ENCODE measurements around the gene GPC5. TPM values are rescaled to one million over a fixed set of nuclear protein-coding genes. Genes with fewer than 3 reads are reported as not detected.

The GPC5 gene
- total and polyA plus RNA-seq, 2 of the 13 experiments (the other 11 are each of a cell fraction or from before 2014, with no cell fraction given): 0.02 to 0.07 TPM

- 2% methylated on average over 2 of the region's 2 CpGs for WGBS (ENCODE audit: low lambda C conversion rate)
- H3K9ac ChIP-seq (ENCODE audit: insufficient read depth, low read depth, low read length): no peak overlapping the region
- H3K79me2 ChIP-seq (ENCODE audit: insufficient read depth, low read length): no peaks in the 10 kb centered on the region
- ATAC-seq: no peak
- no peak overlapping the region for H3K4me2 ChIP-seq (ENCODE audit: low read depth, low read length)
- no peak for FAIRE-seq
- DNase-seq (ENCODE audit: low spot score): no peak
- intact Hi-C loops (cut with micrococcal nuclease; ENCODE audit: unreplicated experiment) (no loop called here), in situ Hi-C loops (cut with HindIII; ENCODE audit: extremely low pct_ligation_motif_present, low pct_unique_long_range_greater_than_20kb) (no loop called here)
- H3K27ac ChIP-seq (ENCODE audit: extremely low read length, insufficient read depth, low read length): no peak overlapping the region
- H3K9me3 ChIP-seq (ENCODE audit: low read length): no peaks in the 10 kb centered on the region
- H2AFZ ChIP-seq (ENCODE audit: low read length): no peak overlapping the region
- no peaks in the 10 kb centered on the region for H3K27me3 ChIP-seq (ENCODE audit: control insufficient read depth in 1 of 2, insufficient read depth in 2 of 2, low read length in 2 of 2)
- no peaks in the 10 kb centered on the region for H3K4me1 ChIP-seq (ENCODE audit: insufficient read depth, low read length)
- no peaks in the 10 kb centered on the region for H4K20me1 ChIP-seq (ENCODE audit: insufficient read depth, low read length)
- CTCF ChIA-PET (ENCODE audit: low intra/inter-chr PET ratio, low total read pairs): no interaction called here
- TF ChIP-seq ZFP1 (CRISPR knock-in tag; IDR thresholded peaks at IDR 0.05): no peak
- TF ChIP-seq NR2C2 (CRISPR knock-in tag; IDR thresholded peaks at IDR 0.05; ENCODE audit: borderline replicate concordance): no peak
- no peak for TF ChIP-seq ZFP36L2 (CRISPR knock-in tag; IDR thresholded peaks at IDR 0.05)
- TF ChIP-seq ZNF383 (CRISPR knock-in tag; IDR thresholded peaks at IDR 0.05; ENCODE audit: borderline replicate concordance): no peak
- no peak for TF ChIP-seq STAT5B (CRISPR knock-in tag; IDR thresholded peaks at IDR 0.05)
- no peak for TF ChIP-seq ZNF607 (CRISPR knock-in tag; IDR thresholded peaks at IDR 0.05; ENCODE audit: borderline replicate concordance)
- TF ChIP-seq HINFP (CRISPR knock-in tag; IDR thresholded peaks at IDR 0.05; ENCODE audit: low read depth): no peak
- no peak for TF ChIP-seq CTCF (CRISPR knock-in tag; IDR thresholded peaks at IDR 0.05)
- no peak for TF ChIP-seq PLRG1 (conservative IDR thresholded peaks at IDR 0.05)
- TF ChIP-seq USF2 (IDR thresholded peaks at IDR 0.05; ENCODE audit: low read depth, low read length): no peak
- TF ChIP-seq USF2 (CRISPR knock-in tag; IDR thresholded peaks at IDR 0.05; ENCODE audit: borderline replicate concordance): no peak
- TF ChIP-seq ZFP90 (CRISPR knock-in tag; IDR thresholded peaks at IDR 0.05; ENCODE audit: borderline replicate concordance): no peak
- TF ChIP-seq NR3C1 (CRISPR knock-in tag; IDR thresholded peaks at IDR 0.05): no peak
- no peak for TF ChIP-seq RXRB (CRISPR knock-in tag; IDR thresholded peaks at IDR 0.05; ENCODE audit: borderline replicate concordance)
- TF ChIP-seq ARHGAP35 (CRISPR knock-in tag; IDR thresholded peaks at IDR 0.05; ENCODE audit: borderline replicate concordance): no peak
- TF ChIP-seq GLMP (CRISPR knock-in tag; IDR thresholded peaks at IDR 0.05; ENCODE audit: borderline replicate concordance): no peak
- no peak for TF ChIP-seq PRPF4 (IDR thresholded peaks at IDR 0.05; ENCODE audit: low read depth, low read length, poor library complexity, severe bottlenecking)
- TF ChIP-seq ISL2 (CRISPR knock-in tag; IDR thresholded peaks at IDR 0.05): no peak
- TF ChIP-seq HBP1 (CRISPR knock-in tag; IDR thresholded peaks at IDR 0.05; ENCODE audit: low read depth): no peak
- POLR2A ChIA-PET: no interaction called here
- no peaks in the 10 kb centered on the region for H3K36me3 ChIP-seq (replicated peaks in 1 of 2; ENCODE audit: control insufficient read depth in 1 of 2, insufficient read depth in 2 of 2, low read length in 2 of 2)
- BruUV-seq (replicated peaks): no TSS peak
- no peak overlapping the region for H3K4me3 ChIP-seq (replicated peaks in 1 of 3; ENCODE audit: insufficient read depth in 1 of 3, low read depth in 2 of 3, low read length in 3 of 3)
These were observed 914.4 kb downstream of the GPC5 start for GRCh38 chr13:92312823-92313222.

Data from HepG2 (cell line).